ENCODE data around the gene TNNI3. TPM values are rescaled to one million over a fixed set of nuclear protein-coding genes. Genes with fewer than 3 reads are reported as not detected.

The TNNI3 gene
- total and polyA plus RNA-seq, 4 donors, result 0.51 to 14.1 TPM; not detected in 2

Small RNAs within 50 kb of the gene (microRNA-seq; reads per million reads assigned to microRNA genes)
- gene MIR7975, result 0 reads per million in 2 donors

Other genes starting within 250 kb of the TNNI3 start
- not detected for gene NLRP7, start 210.2 kb downstream of the TNNI3 start, total RNA-seq
- not detected for gene NLRP7, start 210.2 kb downstream of the TNNI3 start, polyA plus RNA-seq
- 1 to 10 TPM in 1 of 2 donors, under 1 TPM in 1; 0.55 to 2.3 TPM for gene NLRP2, start 191.4 kb downstream of the TNNI3 start, total RNA-seq
- gene NLRP2, start 191.4 kb downstream of the TNNI3 start, polyA plus RNA-seq, result 1 to 10 TPM in 1 of 2 donors, under 1 TPM in 1; 0.08 to 5.1 TPM
- gene GP6, start 119.5 kb downstream of the TNNI3 start, total RNA-seq, result under 1 TPM; 0.27 to 0.84 TPM
- under 1 TPM in 1 of 2 donors, not detected in 1; 0.08 TPM for gene GP6, start 119.5 kb downstream of the TNNI3 start, polyA plus RNA-seq
- gene RDH13, start 94.6 kb downstream of the TNNI3 start, total RNA-seq, result 10 to 100 TPM in 1 of 2 donors, 1 to 10 TPM in 1; 8.9 to 14.4 TPM
- gene RDH13, start 94.6 kb downstream of the TNNI3 start, polyA plus RNA-seq, result 10 to 100 TPM in 1 of 2 donors, 1 to 10 TPM in 1; 3.4 to 12.4 TPM
- gene EPS8L1, start 81.9 kb downstream of the TNNI3 start, total RNA-seq, result 1 to 10 TPM in 1 of 2 donors, under 1 TPM in 1; 0.81 to 4.1 TPM
- 10 to 100 TPM in 1 of 2 donors, under 1 TPM in 1; 0.38 to 10.8 TPM for gene EPS8L1, start 81.9 kb downstream of the TNNI3 start, polyA plus RNA-seq
- 100 to 1,000 TPM; 134 to 218 TPM for gene PPP1R12C, start 40.1 kb downstream of the TNNI3 start, total RNA-seq
- 100 to 1,000 TPM; 104 to 432 TPM for gene PPP1R12C, start 40.1 kb downstream of the TNNI3 start, polyA plus RNA-seq
- 1 to 10 TPM in 1 of 2 donors, not detected in 1; 1.3 TPM for gene TNNT1, start 8.5 kb downstream of the TNNI3 start, total RNA-seq
- gene TNNT1, start 8.5 kb downstream of the TNNI3 start, polyA plus RNA-seq, result 1 to 10 TPM; 1.4 to 2.0 TPM
- not detected for gene DNAAF3, start 8.9 kb upstream of the TNNI3 start, total RNA-seq
- gene DNAAF3, start 8.9 kb upstream of the TNNI3 start, polyA plus RNA-seq, result under 1 TPM; 0.38 to 0.87 TPM
- not detected for gene SYT5, start 22.6 kb upstream of the TNNI3 start, total RNA-seq
- gene SYT5, start 22.6 kb upstream of the TNNI3 start, polyA plus RNA-seq, result not detected
- 1 to 10 TPM in 1 of 2 donors, under 1 TPM in 1; 0.29 to 1.9 TPM for gene PTPRH, start 51.8 kb upstream of the TNNI3 start, total RNA-seq
- gene PTPRH, start 51.8 kb upstream of the TNNI3 start, polyA plus RNA-seq, result 1 to 10 TPM in 1 of 2 donors, under 1 TPM in 1; 0.03 to 7.5 TPM
- gene TMEM86B, start 71.0 kb upstream of the TNNI3 start, total RNA-seq, result 1 to 10 TPM; 2.0 to 3.6 TPM
- 10 to 100 TPM in 1 of 2 donors, 1 to 10 TPM in 1; 2.9 to 10.9 TPM for gene TMEM86B, start 71.0 kb upstream of the TNNI3 start, polyA plus RNA-seq
- 10 to 100 TPM; 47.9 to 55.4 TPM for gene PPP6R1, start 101.3 kb upstream of the TNNI3 start, total RNA-seq
- 10 to 100 TPM; 15.2 to 25.3 TPM for gene PPP6R1, start 101.3 kb upstream of the TNNI3 start, polyA plus RNA-seq
- 10 to 100 TPM; 14.1 to 16.3 TPM for gene HSPBP1, start 122.4 kb upstream of the TNNI3 start, total RNA-seq
- gene HSPBP1, start 122.4 kb upstream of the TNNI3 start, polyA plus RNA-seq, result 10 to 100 TPM; 14.7 to 25.3 TPM
- gene BRSK1, start 126.3 kb upstream of the TNNI3 start, total RNA-seq, result 10 to 100 TPM; 14.2 to 18.5 TPM
- 10 to 100 TPM in 1 of 2 donors, 1 to 10 TPM in 1; 4.8 to 25.1 TPM for gene BRSK1, start 126.3 kb upstream of the TNNI3 start, polyA plus RNA-seq
- gene TMEM150B, start 167.6 kb upstream of the TNNI3 start, total RNA-seq, result 1 to 10 TPM; 2.9 to 9.6 TPM
- gene TMEM150B, start 167.6 kb upstream of the TNNI3 start, polyA plus RNA-seq, result 1 to 10 TPM in 1 of 2 donors, under 1 TPM in 1; 0.72 to 5.5 TPM
- gene KMT5C, start 182.1 kb upstream of the TNNI3 start, total RNA-seq, result 10 to 100 TPM in 1 of 2 donors, 1 to 10 TPM in 1; 4.5 to 12.8 TPM
- gene KMT5C, start 182.1 kb upstream of the TNNI3 start, polyA plus RNA-seq, result 10 to 100 TPM in 1 of 2 donors, 1 to 10 TPM in 1; 3.4 to 13.2 TPM
- gene COX6B2, start 197.0 kb upstream of the TNNI3 start, total RNA-seq, result under 1 TPM; 0.19 to 0.99 TPM
- gene COX6B2, start 197.0 kb upstream of the TNNI3 start, polyA plus RNA-seq, result not detected
- gene GARIN5B, start 205.5 kb upstream of the TNNI3 start, total RNA-seq, result not detected
- not detected for gene GARIN5B, start 205.5 kb upstream of the TNNI3 start, polyA plus RNA-seq
- under 1 TPM; 0.23 to 0.27 TPM for gene IL11, start 212.7 kb upstream of the TNNI3 start, total RNA-seq
- gene IL11, start 212.7 kb upstream of the TNNI3 start, polyA plus RNA-seq, result 1 to 10 TPM in 1 of 2 donors, not detected in 1; 2.1 TPM
- gene TMEM190, start 219.1 kb upstream of the TNNI3 start, total RNA-seq, result not detected
- gene TMEM190, start 219.1 kb upstream of the TNNI3 start, polyA plus RNA-seq, result not detected
- 1 to 10 TPM in 1 of 2 donors, under 1 TPM in 1; 0.94 to 2.4 TPM for gene TMEM238, start 226.6 kb upstream of the TNNI3 start, total RNA-seq
- gene TMEM238, start 226.6 kb upstream of the TNNI3 start, polyA plus RNA-seq, result not detected
- 1,000 to 10,000 TPM in 1 of 2 donors, 100 to 1,000 TPM in 1; 841 to 1,022 TPM for gene RPL28, start 228.2 kb upstream of the TNNI3 start, total RNA-seq
- gene RPL28, start 228.2 kb upstream of the TNNI3 start, polyA plus RNA-seq, result 1,000 to 10,000 TPM; 1,298 to 1,335 TPM